ENCODE data around the gene TEX44.
"Not testable (repeated sequence)": the region's sequence is repeated elsewhere in the genome, so short reads cannot be mapped to it uniquely, and the experiment has no call there.

The TEX44 gene

DNA sequence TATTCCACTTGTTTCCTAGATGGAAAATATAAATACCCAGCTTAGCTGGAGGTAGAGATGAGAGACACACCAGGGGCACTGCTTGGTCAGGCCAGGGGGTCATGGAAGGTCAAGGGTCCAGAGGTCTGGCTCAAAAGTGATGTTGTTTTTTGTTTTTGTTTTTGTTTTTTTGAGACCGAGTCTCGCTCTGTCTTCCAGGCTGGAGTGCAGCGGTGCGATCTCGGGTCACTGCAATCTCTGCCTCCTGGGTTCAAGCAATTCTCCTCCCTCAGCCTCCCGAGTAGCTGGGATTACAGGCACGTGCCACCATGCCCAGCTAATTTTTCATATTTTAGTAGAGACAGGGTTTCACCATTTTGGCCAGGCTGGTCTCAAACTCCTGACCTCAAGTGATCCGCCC lies 36.2 kb upstream of the TEX44 start:
- 89 to 95% methylated on average over 7 to 8 of the region's 8 CpGs for WGBS, 2 experiments (ENCODE audit: insufficient coverage in 2 of 2)
- not testable (repeated sequence) for H3K27ac ChIP-seq (ENCODE audit: low read depth, low read length, severe bottlenecking); H3K36me3 ChIP-seq (ENCODE audit: control insufficient read depth, insufficient read depth, low read length)

DNA sequence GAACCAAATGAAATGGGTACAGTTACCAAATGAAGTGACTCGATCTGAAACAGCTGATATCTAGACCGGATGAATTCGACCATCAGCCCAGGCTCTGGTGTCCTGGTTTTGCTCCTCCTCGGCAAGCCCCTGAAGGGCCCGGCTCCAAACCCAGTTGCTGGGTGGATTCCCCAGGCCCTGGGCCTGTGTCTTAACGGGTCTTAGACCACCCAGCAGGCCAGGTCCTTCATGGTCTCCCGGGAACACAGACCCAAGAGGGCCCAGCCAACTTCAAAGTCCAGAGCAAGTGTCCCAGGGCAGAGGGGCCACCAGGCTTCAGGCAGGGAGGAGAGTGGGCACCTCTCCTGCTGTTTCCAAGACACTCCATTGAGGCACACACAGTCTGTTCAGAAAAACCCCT lies 35.7 kb upstream of the TEX44 start:
- Histone ChIP-seq H3K9me3 (ENCODE audit: control insufficient read depth, low read length) (peaks cover 13% of the 10 kb centered on the region), H3K4me1 (ENCODE audit: control insufficient read depth, insufficient read depth, low read length, poor library complexity, severe bottlenecking) (no peaks in the 10 kb centered on the region), H3K27ac (ENCODE audit: low read depth, low read length, severe bottlenecking) (no peak overlapping the region), H3K4me3 (ENCODE audit: extremely low read depth, insufficient read depth, low read length, poor library complexity, severe bottlenecking) (no peak overlapping the region), H3K36me3 (ENCODE audit: control insufficient read depth, insufficient read depth, low read length) (no peaks in the 10 kb centered on the region)
- 88 to 91% methylated on average over 7 of the region's 7 CpGs for WGBS, 2 experiments (ENCODE audit: insufficient coverage in 2 of 2)

More for the DNA sequence above, 36.2 kb upstream of the TEX44 start:
- H3K4me3 ChIP-seq (ENCODE audit: extremely low read depth, insufficient read depth, low read length, poor library complexity, severe bottlenecking); H3K4me1 ChIP-seq (ENCODE audit: control insufficient read depth, insufficient read depth, low read length, poor library complexity, severe bottlenecking): not testable (repeated sequence)
- H3K9me3 ChIP-seq (ENCODE audit: control insufficient read depth, low read length), result peaks cover 13% of the 10 kb centered on the region

GRCh38 chr2:231557571-231558217 lies 35.0 kb upstream of the TEX44 start:
- Histone ChIP-seq H3K27ac (ENCODE audit: low read depth, low read length, severe bottlenecking) (no peak overlapping the region), H3K9me3 (ENCODE audit: control insufficient read depth, low read length) (peaks cover 9% of the 10 kb centered on the region), H3K36me3 (ENCODE audit: control insufficient read depth, insufficient read depth, low read length) (no peaks in the 10 kb centered on the region), H3K4me1 (ENCODE audit: control insufficient read depth, insufficient read depth, low read length, poor library complexity, severe bottlenecking) (no peaks in the 10 kb centered on the region), H3K4me3 (ENCODE audit: extremely low read depth, insufficient read depth, low read length, poor library complexity, severe bottlenecking) (no peak overlapping the region)
- WGBS, 2 experiments (ENCODE audit: insufficient coverage in 2 of 2), result 52 to 58% methylated on average over 11 of the region's 11 CpGs

GRCh38 chr2:231563378-231563961 lies 29.2 kb upstream of the TEX44 start:
- Histone ChIP-seq H3K4me1 (ENCODE audit: control insufficient read depth, insufficient read depth, low read length, poor library complexity, severe bottlenecking) (peaks cover 3% of the 10 kb centered on the region), H3K27ac (ENCODE audit: low read depth, low read length, severe bottlenecking) (no peak overlapping the region), H3K9me3 (ENCODE audit: control insufficient read depth, low read length) (no peaks in the 10 kb centered on the region), H3K36me3 (ENCODE audit: control insufficient read depth, insufficient read depth, low read length) (no peaks in the 10 kb centered on the region), H3K4me3 (ENCODE audit: extremely low read depth, insufficient read depth, low read length, poor library complexity, severe bottlenecking) (no peak overlapping the region)
- 0% methylated on average over 1 of the region's 3 CpGs; no CpG with 5 or more reads in 1 of the 2 experiments for WGBS, 2 experiments (ENCODE audit: insufficient coverage in 2 of 2)

- no peaks in the 10 kb centered on the region for H3K36me3 ChIP-seq (ENCODE audit: control insufficient read depth, insufficient read depth, low read length)
- no peak overlapping the region for H3K4me3 ChIP-seq (ENCODE audit: extremely low read depth, insufficient read depth, low read length, poor library complexity, severe bottlenecking)
- WGBS, 2 experiments (ENCODE audit: insufficient coverage in 2 of 2), result 83 to 87% methylated on average over 2 to 3 of the region's 4 CpGs
- no peak overlapping the region for H3K27ac ChIP-seq (ENCODE audit: low read depth, low read length, severe bottlenecking)
- H3K9me3 ChIP-seq (ENCODE audit: control insufficient read depth, low read length), result no peaks in the 10 kb centered on the region
- peaks cover 3% of the 10 kb centered on the region for H3K4me1 ChIP-seq (ENCODE audit: control insufficient read depth, insufficient read depth, low read length, poor library complexity, severe bottlenecking)
Measured at GRCh38 chr2:231565887-231566594, 26.6 kb upstream of the TEX44 start.

DNA sequence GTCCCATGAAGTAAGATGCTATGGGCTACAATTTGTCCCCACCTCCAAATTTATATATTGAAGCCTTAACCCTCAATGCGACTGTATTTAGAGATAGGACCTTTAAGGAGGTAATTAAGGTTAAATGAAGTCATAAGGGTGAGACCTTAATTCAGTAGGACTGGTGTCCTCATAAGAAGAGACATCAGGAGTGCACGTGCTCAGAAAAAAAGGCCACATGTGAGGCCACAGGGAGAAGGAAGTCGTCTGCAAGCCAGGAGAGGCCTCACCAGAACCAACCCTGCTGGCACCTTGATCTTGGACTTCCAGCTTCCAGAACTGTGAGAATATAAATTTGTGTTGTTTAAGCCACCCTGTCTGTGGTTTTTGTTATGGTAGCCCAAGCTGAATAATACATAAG lies 25.5 kb upstream of the TEX44 start:
- Histone ChIP-seq H3K9me3 (ENCODE audit: control insufficient read depth, low read length) (no peaks in the 10 kb centered on the region), H3K27ac (ENCODE audit: low read depth, low read length, severe bottlenecking) (no peak overlapping the region), H3K4me3 (ENCODE audit: extremely low read depth, insufficient read depth, low read length, poor library complexity, severe bottlenecking) (no peak overlapping the region), H3K36me3 (ENCODE audit: control insufficient read depth, insufficient read depth, low read length) (no peaks in the 10 kb centered on the region), H3K4me1 (ENCODE audit: control insufficient read depth, insufficient read depth, low read length, poor library complexity, severe bottlenecking) (peaks cover 3% of the 10 kb centered on the region)
- 92 to 94% methylated on average over 3 of the region's 3 CpGs for WGBS, 2 experiments (ENCODE audit: insufficient coverage in 2 of 2)

GRCh38 chr2:231568098-231568784 lies 24.4 kb upstream of the TEX44 start:
- H3K36me3 ChIP-seq (ENCODE audit: control insufficient read depth, insufficient read depth, low read length), result no peaks in the 10 kb centered on the region
- H3K4me3 ChIP-seq (ENCODE audit: extremely low read depth, insufficient read depth, low read length, poor library complexity, severe bottlenecking), result no peak overlapping the region
- H3K4me1 ChIP-seq (ENCODE audit: control insufficient read depth, insufficient read depth, low read length, poor library complexity, severe bottlenecking), result peaks cover 3% of the 10 kb centered on the region
- no peak overlapping the region for H3K27ac ChIP-seq (ENCODE audit: low read depth, low read length, severe bottlenecking)
- no peaks in the 10 kb centered on the region for H3K9me3 ChIP-seq (ENCODE audit: control insufficient read depth, low read length)
- WGBS, 2 experiments (ENCODE audit: insufficient coverage in 2 of 2), result 82 to 85% methylated on average over 6 of the region's 6 CpGs

DNA sequence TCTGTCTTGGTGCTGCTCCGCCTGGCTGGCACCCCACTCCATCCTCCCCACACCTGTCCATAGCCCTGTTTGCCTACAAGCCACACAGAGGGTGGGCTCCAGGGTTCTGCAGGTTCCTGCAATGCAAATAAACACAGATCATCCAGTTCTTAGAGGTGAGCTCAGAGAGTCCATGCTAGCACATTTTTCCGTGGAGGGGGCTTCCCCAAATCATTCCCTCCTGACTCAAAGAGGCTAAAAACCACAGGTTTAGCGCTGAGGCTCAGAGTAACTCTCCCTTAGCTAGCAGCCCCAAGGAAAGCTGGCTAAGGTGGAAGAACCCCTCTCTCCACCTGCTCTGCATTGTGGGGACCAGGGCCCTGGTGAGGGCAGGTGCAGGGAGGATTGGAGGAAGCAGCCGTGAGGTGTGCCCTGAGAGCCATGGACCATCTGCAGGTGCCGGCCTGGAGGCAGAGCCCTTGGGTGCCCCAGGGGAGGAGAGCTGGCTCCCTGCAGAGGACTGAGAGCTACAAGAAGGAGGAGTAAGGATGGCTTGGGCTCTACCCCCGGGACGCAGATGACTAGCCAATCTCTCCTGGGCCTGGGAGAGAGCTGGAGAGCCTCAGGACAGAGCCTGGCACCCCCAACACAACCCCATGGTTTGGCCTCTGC lies 23.8 kb upstream of the TEX44 start:
- peaks cover 3% of the 10 kb centered on the region for H3K4me1 ChIP-seq (ENCODE audit: control insufficient read depth, insufficient read depth, low read length, poor library complexity, severe bottlenecking)
- no peak overlapping the region for H3K27ac ChIP-seq (ENCODE audit: low read depth, low read length, severe bottlenecking)
- no peaks in the 10 kb centered on the region for H3K36me3 ChIP-seq (ENCODE audit: control insufficient read depth, insufficient read depth, low read length)
- no peaks in the 10 kb centered on the region for H3K9me3 ChIP-seq (ENCODE audit: control insufficient read depth, low read length)
- WGBS, 2 experiments (ENCODE audit: insufficient coverage in 2 of 2), result 83 to 100% methylated on average over 3 to 6 of the region's 7 CpGs
- no peak overlapping the region for H3K4me3 ChIP-seq (ENCODE audit: extremely low read depth, insufficient read depth, low read length, poor library complexity, severe bottlenecking)

- H3K4me3 ChIP-seq (ENCODE audit: extremely low read depth, insufficient read depth, low read length, poor library complexity, severe bottlenecking), result not testable (repeated sequence)
- WGBS, 2 experiments (ENCODE audit: insufficient coverage in 2 of 2), result 97 to 100% methylated on average over 4 of the region's 5 CpGs
Measured at GRCh38 chr2:231570915-231571314, 21.7 kb upstream of the TEX44 start.

DNA sequence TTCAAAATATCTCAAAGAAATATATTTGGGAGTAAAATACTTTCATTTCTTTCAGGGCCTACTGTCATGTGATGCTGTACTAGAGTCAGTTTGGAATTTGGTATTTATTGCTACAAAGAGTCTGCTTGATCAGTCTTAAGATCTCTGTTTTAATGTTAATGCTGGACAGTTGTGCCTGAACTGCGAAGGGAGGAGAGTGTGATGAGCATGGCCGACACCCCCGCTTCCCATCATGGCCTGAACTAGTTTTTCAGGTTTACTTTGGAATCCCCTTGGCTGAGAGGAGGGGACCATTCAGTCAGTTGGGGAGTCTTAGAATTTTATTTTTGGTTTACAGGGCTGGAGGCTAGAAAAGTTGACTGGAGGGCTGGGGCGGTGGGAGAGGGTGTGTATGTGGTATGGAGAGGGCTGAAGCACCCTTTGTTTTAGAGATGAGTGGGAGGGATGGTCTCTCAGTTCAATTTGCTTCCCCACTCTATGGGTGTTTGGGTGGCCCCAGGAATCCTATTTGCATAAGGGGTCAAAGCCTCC lies 20.9 kb upstream of the TEX44 start:
- Histone ChIP-seq H3K9me3 (ENCODE audit: control insufficient read depth, low read length) (no peaks in the 10 kb centered on the region), H3K36me3 (ENCODE audit: control insufficient read depth, insufficient read depth, low read length) (no peaks in the 10 kb centered on the region), H3K4me1 (ENCODE audit: control insufficient read depth, insufficient read depth, low read length, poor library complexity, severe bottlenecking) (peaks cover 9% of the 10 kb centered on the region), H3K27ac (ENCODE audit: low read depth, low read length, severe bottlenecking) (no peak overlapping the region), H3K4me3 (ENCODE audit: extremely low read depth, insufficient read depth, low read length, poor library complexity, severe bottlenecking) (no peak overlapping the region)
- 47 to 75% methylated on average over 3 to 4 of the region's 4 CpGs for WGBS, 2 experiments (ENCODE audit: insufficient coverage in 2 of 2)

More at GRCh38 chr2:231570915-231571314, 21.7 kb upstream of the TEX44 start:
- not testable (repeated sequence) for H3K9me3 ChIP-seq (ENCODE audit: control insufficient read depth, low read length); H3K4me1 ChIP-seq (ENCODE audit: control insufficient read depth, insufficient read depth, low read length, poor library complexity, severe bottlenecking); H3K27ac ChIP-seq (ENCODE audit: low read depth, low read length, severe bottlenecking); H3K36me3 ChIP-seq (ENCODE audit: control insufficient read depth, insufficient read depth, low read length)
